Stimulated activated CD4-positive, alpha-beta T cell treated with anti-CD3 and anti-CD28 coated beads, Interleukin-4, amount 100 ng/mL, for 1 hour (primary cell): ENCODE results near the gene LRBA.
A peak's percentile ranks its signal among the peaks of the same experiment; 100 is the strongest.
"Not testable (repeated sequence)": the region's sequence is repeated elsewhere in the genome, so short reads cannot be mapped to it uniquely, and the experiment has no call there.

Experiments used
- DNase-seq: peaks from one replicate; pipeline ENCODE4 v3.0.0-alpha.2; 2020

Gene LRBA

GRCh38 chr4:150971901-150972300, 43.2 kb downstream of the LRBA start:
- DNase-seq, result no peak

- no peak for DNase-seq
Observed at GRCh38 chr4:150970685-150971151, 44.4 kb downstream of the LRBA start.

GRCh38 chr4:150964754-150965153, 50.3 kb downstream of the LRBA start:
- no peak for DNase-seq

- not testable (repeated sequence) for DNase-seq
Observed at GRCh38 chr4:150963602-150964345, 51.3 kb downstream of the LRBA start.

GRCh38 chr4:150962245-150962644, 52.8 kb downstream of the LRBA start:
- no peak for DNase-seq

- no peak for DNase-seq
Observed at GRCh38 chr4:150961566-150961965, 53.5 kb downstream of the LRBA start.

GRCh38 chr4:150960818-150961217, 54.3 kb downstream of the LRBA start:
- DNase-seq, result peak; percentile 38

- DNase-seq, result no peak
Observed at GRCh38 chr4:150960079-150960478, 55.0 kb downstream of the LRBA start.

- not testable (repeated sequence) for DNase-seq
Observed at GRCh38 chr4:150957981-150958380, 57.1 kb downstream of the LRBA start.

- DNase-seq, result not testable (repeated sequence)
Observed at GRCh38 chr4:150957095-150957494, 58.0 kb downstream of the LRBA start.

- not testable (repeated sequence) for DNase-seq
Observed at GRCh38 chr4:150953916-150954315, 61.2 kb downstream of the LRBA start.

GRCh38 chr4:150952167-150952845, 62.8 kb downstream of the LRBA start:
- no peak for DNase-seq

GRCh38 chr4:150950657-150951288, 64.3 kb downstream of the LRBA start:
- DNase-seq, result no peak

- no peak for DNase-seq
Observed at GRCh38 chr4:150949943-150950342, 65.1 kb downstream of the LRBA start.

- no peak for DNase-seq
Observed at GRCh38 chr4:150949342-150949741, 65.7 kb downstream of the LRBA start.

GRCh38 chr4:150948710-150949109, 66.4 kb downstream of the LRBA start:
- DNase-seq, result no peak

- DNase-seq, result no peak
Observed at GRCh38 chr4:150948074-150948473, 67.0 kb downstream of the LRBA start.

GRCh38 chr4:150944660-150945059, 70.4 kb downstream of the LRBA start:
- no peak for DNase-seq

- DNase-seq, result no peak
Observed at GRCh38 chr4:150943818-150944217, 71.3 kb downstream of the LRBA start.

- DNase-seq, result no peak
Observed at GRCh38 chr4:150943126-150943525, 72.0 kb downstream of the LRBA start.

- DNase-seq, result no peak
Observed at GRCh38 chr4:150942539-150942938, 72.5 kb downstream of the LRBA start.

- no peak for DNase-seq
Observed at GRCh38 chr4:150940123-150940522, 75.0 kb downstream of the LRBA start.

- no peak for DNase-seq
Observed at GRCh38 chr4:150939530-150939929, 75.6 kb downstream of the LRBA start.
